Hypothalamus (tissue), 51 donors: ENCODE results near the gene TAS2R19.

Source experiments
- DNase-seq, 51 donors: peaks; one replicate each; lab custom pipeline; 2025; lab: John Stamatoyannopoulos, UW

The TAS2R19 gene

GRCh38 chr12:10998204-10998603 is 24.2 kb downstream of the TAS2R19 start, which contains the start of gene TAS2R20:
Gene TAS2R20 (minus strand): TSS chr12:10998304. CDS start chr12:10997875, 429 bp downstream.
- DNase-seq = no peak

- no peak for DNase-seq
Observed at GRCh38 chr12:10994307-10994706, 28.1 kb downstream of the TAS2R19 start.

GRCh38 chr12:10989107-10989506 is 33.3 kb downstream of the TAS2R19 start:
- DNase-seq = no peak

GRCh38 chr12:10986812-10987211 is 35.6 kb downstream of the TAS2R19 start, which contains the start of gene TAS2R50:
Gene TAS2R50 (minus strand): TSS chr12:10986912. CDS start chr12:10986860, 52 bp downstream.
- DNase-seq = no peak

GRCh38 chr12:10982244-10982643 is 40.2 kb downstream of the TAS2R19 start:
- DNase-seq = no peak

GRCh38 chr12:10974965-10975364 is 47.5 kb downstream of the TAS2R19 start:
- no peak for DNase-seq
